ENCODE data around the gene GLI3.

Gene GLI3

GRCh38 chr7:42084263-42084662, 152.7 kb downstream of the GLI3 start:
- no peak for TF ChIP-seq CTCF (IDR thresholded peaks at IDR 0.05; ENCODE audit: low read depth, low read length, missing control alignments)
- DNase-seq (ENCODE audit: low read depth): no peak
- H3K4me3 ChIP-seq (ENCODE audit: low read depth, low read length): no peak overlapping the region

GRCh38 chr7:42083284-42083683, 153.7 kb downstream of the GLI3 start:
- TF ChIP-seq CTCF (IDR thresholded peaks at IDR 0.05; ENCODE audit: low read depth, low read length, missing control alignments): no peak
- H3K4me3 ChIP-seq (ENCODE audit: low read depth, low read length): no peak overlapping the region
- DNase-seq (ENCODE audit: low read depth): no peak

- TF ChIP-seq CTCF (IDR thresholded peaks at IDR 0.05; ENCODE audit: low read depth, low read length, missing control alignments): no peak
- H3K4me3 ChIP-seq (ENCODE audit: low read depth, low read length): no peak overlapping the region
- no peak for DNase-seq (ENCODE audit: low read depth)
Observed at GRCh38 chr7:42082144-42082543, 154.9 kb downstream of the GLI3 start.

GRCh38 chr7:42081671-42082070, 155.3 kb downstream of the GLI3 start:
- no peak overlapping the region for H3K4me3 ChIP-seq (ENCODE audit: low read depth, low read length)
- no peak for TF ChIP-seq CTCF (IDR thresholded peaks at IDR 0.05; ENCODE audit: low read depth, low read length, missing control alignments)
- no peak for DNase-seq (ENCODE audit: low read depth)

GRCh38 chr7:42080841-42081586, 156.0 kb downstream of the GLI3 start:
- DNase-seq (ENCODE audit: low read depth): no peak
- no peak for TF ChIP-seq CTCF (IDR thresholded peaks at IDR 0.05; ENCODE audit: low read depth, low read length, missing control alignments)
- no peak overlapping the region for H3K4me3 ChIP-seq (ENCODE audit: low read depth, low read length)

GRCh38 chr7:42077271-42078135, 159.5 kb downstream of the GLI3 start:
- no peak overlapping the region for H3K4me3 ChIP-seq (ENCODE audit: low read depth, low read length)
- DNase-seq (ENCODE audit: low read depth): no peak
- TF ChIP-seq CTCF (IDR thresholded peaks at IDR 0.05; ENCODE audit: low read depth, low read length, missing control alignments): no peak

Data from GM12864 (cell line).